Astrocyte (in vitro differentiated cells and primary cell): ENCODE measurements around the gene ITGA1. TPM values are rescaled to one million over a fixed set of nuclear protein-coding genes. Genes with fewer than 3 reads are reported as not detected.

Experiments used
- DNase-seq: peaks from one replicate; pipeline ENCODE4 v3.0.0-alpha.2; 2010; ENCODE audit warnings: low read depth
- FAIRE-seq: peaks from 2 replicates; lab custom pipeline; 2011; peaks lifted over from hg19 to GRCh38; lab: Jason Lieb, UNC
- H2AFZ ChIP-seq: 2 replicates; pipeline ENCODE4 v1.6.0; 2012; ENCODE audit warnings: low read depth, low read length, inconsistent platforms
- H3K27ac ChIP-seq: 2 replicates; pipeline ENCODE4 v1.5.1; 2011; ENCODE audit warnings: low read depth, low read length, inconsistent platforms
- H3K27me3 ChIP-seq: 2 replicates; pipeline ENCODE4 v1.6.0; 2011; ENCODE audit warnings: low read length, inconsistent platforms; ENCODE audit not compliant: insufficient read depth
- H3K36me3 ChIP-seq: 2 replicates; pipeline ENCODE4 v1.5.1; 2011; ENCODE audit warnings: low read length, inconsistent platforms; ENCODE audit not compliant: insufficient read depth
- H3K4me1 ChIP-seq: 2 replicates; pipeline ENCODE4 v1.5.1; 2011; ENCODE audit warnings: low read length, inconsistent platforms; ENCODE audit not compliant: insufficient read depth
- H3K4me2 ChIP-seq: 2 replicates; pipeline ENCODE4 v1.6.0; 2012; ENCODE audit warnings: low read length, inconsistent platforms
- H3K4me3 ChIP-seq: 2 replicates; pipeline ENCODE4 v1.5.1; 2011; ENCODE audit warnings: low read depth, mild to moderate bottlenecking, low read length, inconsistent platforms; ENCODE audit not compliant: insufficient read depth
- H3K79me2 ChIP-seq: 2 replicates; pipeline ENCODE4 v1.6.0; 2012; ENCODE audit warnings: mild to moderate bottlenecking, low read length, inconsistent platforms; ENCODE audit not compliant: insufficient read depth
- H3K9ac ChIP-seq: 2 replicates; pipeline ENCODE4 v1.6.0; 2012; ENCODE audit warnings: mild to moderate bottlenecking, low read length, inconsistent platforms
- H3K9me3 ChIP-seq: 2 replicates; pipeline ENCODE4 v1.5.1; 2012; ENCODE audit warnings: low read depth, mild to moderate bottlenecking, low read length, inconsistent platforms; ENCODE audit not compliant: insufficient read depth
- H4K20me1 ChIP-seq: 2 replicates; pipeline ENCODE4 v1.6.0; 2012; ENCODE audit warnings: low read length, inconsistent platforms; ENCODE audit not compliant: insufficient read depth
- H3K27ac Mint-ChIP-seq: one replicate; pipeline ENCODE4 v1.8.0; 2021; ENCODE audit warnings: mild to moderate bottlenecking, mixed read lengths; ENCODE audit not compliant: unreplicated experiment
- H3K27me3 Mint-ChIP-seq: one replicate; pipeline ENCODE4 v1.8.0; 2021; ENCODE audit warnings: low read depth, mixed read lengths; ENCODE audit not compliant: unreplicated experiment
- H3K36me3 Mint-ChIP-seq: one replicate; pipeline ENCODE4 v1.8.0; 2021; ENCODE audit warnings: low read depth, mixed read lengths; ENCODE audit not compliant: unreplicated experiment
- H3K4me1 Mint-ChIP-seq: one replicate; pipeline ENCODE4 v1.8.0; 2021; ENCODE audit warnings: low read depth, mixed read lengths; ENCODE audit not compliant: unreplicated experiment
- H3K4me3 Mint-ChIP-seq: one replicate; pipeline ENCODE4 v1.8.0; 2021; ENCODE audit warnings: mild to moderate bottlenecking, moderate library complexity, mixed read lengths; ENCODE audit not compliant: unreplicated experiment
- H3K9me3 Mint-ChIP-seq: one replicate; pipeline ENCODE4 v1.8.0; 2021; ENCODE audit warnings: mild to moderate bottlenecking, mixed read lengths; ENCODE audit not compliant: unreplicated experiment
- EZH2 ChIP-seq: IDR thresholded peaks from 2 replicates; pipeline ENCODE4 v1.6.1; 2012; ENCODE audit warnings: mild to moderate bottlenecking, low read length, inconsistent platforms; ENCODE audit not compliant: insufficient read depth
- total RNA-seq: library from RNA; stranded (reverse); gene quantifications from 2 replicates; pipeline ENCODE4 v1.2.1, GENCODE V29; 2021
- TF ChIP-seq, protein P1 (sequence below): IDR thresholded peaks from 2 replicates; pipeline ENCODE4 v1.5.1; 2011; ENCODE audit warnings: low read depth, mild to moderate bottlenecking, inconsistent platforms, low read length, moderate library complexity; ENCODE audit not compliant: insufficient read depth

The ITGA1 gene
- total RNA-seq, 1 donor from 2014 or later = 73.7 TPM

DNA sequence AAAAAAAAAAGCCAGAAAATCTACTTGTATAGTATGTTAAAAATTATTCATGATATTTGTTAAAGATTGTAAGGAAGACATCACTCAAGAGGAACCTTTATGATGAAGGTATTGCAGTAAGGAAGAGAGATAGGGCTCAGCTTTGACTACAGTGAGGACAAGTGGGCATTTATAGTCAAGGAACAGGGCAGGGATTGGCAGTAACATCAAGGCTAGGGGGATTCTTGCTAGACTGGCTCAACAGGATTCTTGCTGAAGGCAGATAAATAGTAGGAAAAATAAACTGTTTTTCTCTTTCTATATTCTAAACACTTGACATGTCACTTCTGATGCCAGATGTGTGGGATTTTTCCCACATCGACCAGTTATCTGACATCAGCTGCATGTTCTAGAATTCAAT lies 96.7 kb downstream of the ITGA1 start:
- H3K4me3 Mint-ChIP-seq = no peak overlapping the region
- FAIRE-seq = no peak

DNA sequence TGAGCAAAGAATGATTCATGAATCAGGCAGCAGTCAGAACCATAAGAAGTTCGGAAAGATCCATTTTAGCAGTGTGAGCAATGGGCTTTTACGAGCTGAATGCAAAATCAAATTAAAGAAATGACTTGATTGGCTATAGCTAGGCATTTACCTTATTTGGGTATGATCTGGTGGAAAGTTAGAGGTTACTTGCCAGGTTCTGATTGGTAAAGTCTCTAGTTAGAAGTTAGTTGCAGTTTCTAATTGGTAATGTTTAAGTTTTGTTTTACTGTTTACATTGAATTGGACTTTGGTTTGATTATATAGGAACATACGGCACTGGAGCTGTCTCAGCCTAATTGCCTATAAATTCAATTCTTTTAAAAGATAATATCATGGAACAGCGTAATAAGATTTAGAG lies 97.9 kb downstream of the ITGA1 start:
- Mint-ChIP-seq H3K27me3 (no peaks in the 10 kb centered on the region), H3K36me3 (peaks cover 20% of the 10 kb centered on the region), H3K4me1 (peaks cover 4% of the 10 kb centered on the region), H3K9me3 (peaks cover 2% of the 10 kb centered on the region), H3K4me3 (no peak overlapping the region), H3K27ac (no peak overlapping the region)
- no peak overlapping the region for H3K27ac ChIP-seq
- no peak overlapping the region for H3K9ac ChIP-seq
- FAIRE-seq = no peak
- no peaks in the 10 kb centered on the region for H3K36me3 ChIP-seq
- no peaks in the 10 kb centered on the region for H3K4me1 ChIP-seq
- no peak for TF ChIP-seq EZH2
- TF ChIP-seq, protein P1, sequence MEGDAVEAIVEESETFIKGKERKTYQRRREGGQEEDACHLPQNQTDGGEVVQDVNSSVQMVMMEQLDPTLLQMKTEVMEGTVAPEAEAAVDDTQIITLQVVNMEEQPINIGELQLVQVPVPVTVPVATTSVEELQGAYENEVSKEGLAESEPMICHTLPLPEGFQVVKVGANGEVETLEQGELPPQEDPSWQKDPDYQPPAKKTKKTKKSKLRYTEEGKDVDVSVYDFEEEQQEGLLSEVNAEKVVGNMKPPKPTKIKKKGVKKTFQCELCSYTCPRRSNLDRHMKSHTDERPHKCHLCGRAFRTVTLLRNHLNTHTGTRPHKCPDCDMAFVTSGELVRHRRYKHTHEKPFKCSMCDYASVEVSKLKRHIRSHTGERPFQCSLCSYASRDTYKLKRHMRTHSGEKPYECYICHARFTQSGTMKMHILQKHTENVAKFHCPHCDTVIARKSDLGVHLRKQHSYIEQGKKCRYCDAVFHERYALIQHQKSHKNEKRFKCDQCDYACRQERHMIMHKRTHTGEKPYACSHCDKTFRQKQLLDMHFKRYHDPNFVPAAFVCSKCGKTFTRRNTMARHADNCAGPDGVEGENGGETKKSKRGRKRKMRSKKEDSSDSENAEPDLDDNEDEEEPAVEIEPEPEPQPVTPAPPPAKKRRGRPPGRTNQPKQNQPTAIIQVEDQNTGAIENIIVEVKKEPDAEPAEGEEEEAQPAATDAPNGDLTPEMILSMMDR = no peak
- H3K79me2 ChIP-seq = no peaks in the 10 kb centered on the region
- no peak overlapping the region for H3K4me2 ChIP-seq
- no peaks in the 10 kb centered on the region for H3K27me3 ChIP-seq
- no peak overlapping the region for H2AFZ ChIP-seq
- H3K4me3 ChIP-seq = no peak overlapping the region
- no peak for DNase-seq
- H3K9me3 ChIP-seq = no peaks in the 10 kb centered on the region
- H4K20me1 ChIP-seq = no peaks in the 10 kb centered on the region

More for the DNA sequence above, 96.7 kb downstream of the ITGA1 start:
- Histone ChIP-seq H4K20me1 (no peaks in the 10 kb centered on the region), H3K36me3 (no peaks in the 10 kb centered on the region), H3K27me3 (no peaks in the 10 kb centered on the region), H3K4me2 (no peak overlapping the region), H3K9ac (no peak overlapping the region), H3K27ac (no peak overlapping the region), H2AFZ (no peak overlapping the region), H3K9me3 (no peaks in the 10 kb centered on the region), H3K4me3 (no peak overlapping the region), H3K79me2 (no peaks in the 10 kb centered on the region), H3K4me1 (no peaks in the 10 kb centered on the region)
- peaks cover 20% of the 10 kb centered on the region for H3K36me3 Mint-ChIP-seq
- no peak overlapping the region for H3K27ac Mint-ChIP-seq
- peaks cover 2% of the 10 kb centered on the region for H3K9me3 Mint-ChIP-seq
- H3K27me3 Mint-ChIP-seq = no peaks in the 10 kb centered on the region
- DNase-seq = no peak
- TF ChIP-seq, protein P1 = no peak
- TF ChIP-seq EZH2 = no peak
- peaks cover 4% of the 10 kb centered on the region for H3K4me1 Mint-ChIP-seq

DNA sequence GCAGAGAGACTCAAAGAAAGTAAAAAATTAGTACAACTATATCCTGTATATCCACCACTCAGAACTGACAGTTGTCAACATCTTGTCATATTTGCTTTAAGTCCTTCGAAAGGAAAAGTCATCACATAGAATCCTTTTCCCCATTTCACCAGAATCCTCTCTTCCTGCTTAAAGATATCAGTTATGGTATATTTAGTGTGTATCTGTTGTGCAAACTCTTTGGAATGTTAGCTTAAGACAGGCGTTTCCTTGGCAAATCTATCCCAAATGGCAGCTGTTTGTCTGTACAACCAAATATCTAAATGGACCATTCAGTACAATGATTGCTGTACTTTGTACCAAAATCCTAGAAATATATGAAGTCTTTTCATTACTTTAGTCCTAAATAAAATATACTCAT lies 98.5 kb downstream of the ITGA1 start:
- no peaks in the 10 kb centered on the region for H3K9me3 ChIP-seq
- no peak overlapping the region for H3K27ac ChIP-seq
- no peaks in the 10 kb centered on the region for H4K20me1 ChIP-seq
- H3K4me3 ChIP-seq = no peak overlapping the region
- peaks cover 2% of the 10 kb centered on the region for H3K9me3 Mint-ChIP-seq
- H3K4me1 ChIP-seq = no peaks in the 10 kb centered on the region
- no peak for DNase-seq
- no peaks in the 10 kb centered on the region for H3K27me3 ChIP-seq
- TF ChIP-seq, protein P1 = no peak
- no peak for TF ChIP-seq EZH2
- H3K27me3 Mint-ChIP-seq = no peaks in the 10 kb centered on the region
- H2AFZ ChIP-seq = no peak overlapping the region
- H3K27ac Mint-ChIP-seq = no peak overlapping the region
- no peaks in the 10 kb centered on the region for H3K4me1 Mint-ChIP-seq
- no peak for FAIRE-seq
- no peak overlapping the region for H3K9ac ChIP-seq
- peaks cover 20% of the 10 kb centered on the region for H3K36me3 Mint-ChIP-seq
- H3K36me3 ChIP-seq = no peaks in the 10 kb centered on the region
- H3K79me2 ChIP-seq = no peaks in the 10 kb centered on the region
- H3K4me2 ChIP-seq = no peak overlapping the region
- no peak overlapping the region for H3K4me3 Mint-ChIP-seq
